ENCODE data around the gene NUAK2. TPM values are rescaled to one million over a fixed set of nuclear protein-coding genes. Genes with fewer than 3 reads are reported as not detected.

NUAK2 gene
- total RNA-seq, 1 experiment from 2014 or later: 0.45 TPM

DNA sequence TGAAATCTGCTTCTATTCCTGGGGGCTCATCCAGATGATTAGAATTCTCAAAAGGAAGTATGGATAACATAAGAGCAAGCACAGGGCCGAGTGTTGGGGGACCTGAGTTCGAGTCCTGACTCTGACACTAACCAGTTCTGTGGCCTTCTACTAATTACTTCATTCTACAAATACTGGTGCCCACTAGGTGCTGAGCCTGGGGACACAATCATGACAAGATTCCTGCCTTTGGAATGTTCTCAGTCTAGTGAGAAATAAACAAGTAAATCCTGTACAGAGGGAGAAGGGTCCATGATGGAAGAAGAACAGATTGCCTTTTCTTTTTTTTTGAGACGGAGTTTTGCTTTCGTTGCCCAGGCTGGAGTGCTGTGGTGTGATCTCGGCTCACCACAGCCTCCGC, 2.2 kb upstream of the NUAK2 start:
- BruUV-seq (replicated peaks): no TSS peak
- POLR2A ChIA-PET (ENCODE audit: low non-redundant PET): no interaction called here

GRCh38 chr1:205321959-205322283, 376 bp upstream of the NUAK2 start:
- peak overlapping the region; percentile 72 for H3K4me3 ChIP-seq (ENCODE audit: low read depth, low read length, poor library complexity, severe bottlenecking)
- intact Hi-C loops (cut with micrococcal nuclease; ENCODE audit: unreplicated experiment): no loop called here
- peaks cover 5% of the 10 kb centered on the region for H3K27me3 ChIP-seq (replicated peaks; ENCODE audit: insufficient read depth, low read depth, low read length, poor library complexity)
- POLR2A ChIA-PET (ENCODE audit: low non-redundant PET): no interaction called here
- CTCF ChIA-PET: no interaction called here
- H3K4me1 ChIP-seq (ENCODE audit: insufficient read depth, low read length, poor library complexity, severe bottlenecking): peaks cover 3% of the 10 kb centered on the region
- H3K27ac ChIP-seq (ENCODE audit: low read depth, low read length, poor library complexity, severe bottlenecking): no peak overlapping the region
- no peak for TF ChIP-seq EZH2 (IDR thresholded peaks at IDR 0.05; ENCODE audit: borderline replicate concordance, low read depth, low read length, poor library complexity, severe bottlenecking)
- TF ChIP-seq CTCF (conservative IDR thresholded peaks at IDR 0.05; ENCODE audit: low read depth, low read length): no peak
- no TSS peak for BruUV-seq (replicated peaks)
- H3K36me3 ChIP-seq (ENCODE audit: insufficient read depth, low read length, poor library complexity, severe bottlenecking): no peaks in the 10 kb centered on the region
- no peaks in the 10 kb centered on the region for H3K9me3 ChIP-seq (ENCODE audit: low read depth, low read length, poor library complexity, severe bottlenecking)
- DNase-seq (ENCODE audit: low spot score): no peak

More for the DNA sequence above, 2.2 kb upstream of the NUAK2 start:
- no peaks in the 10 kb centered on the region for H3K9me3 ChIP-seq (ENCODE audit: low read depth, low read length, poor library complexity, severe bottlenecking)
- no peak for DNase-seq (ENCODE audit: low spot score)
- peaks cover 3% of the 10 kb centered on the region for H3K4me1 ChIP-seq (ENCODE audit: insufficient read depth, low read length, poor library complexity, severe bottlenecking)
- H3K36me3 ChIP-seq (ENCODE audit: insufficient read depth, low read length, poor library complexity, severe bottlenecking): no peaks in the 10 kb centered on the region
- no peak for TF ChIP-seq CTCF (conservative IDR thresholded peaks at IDR 0.05; ENCODE audit: low read depth, low read length)
- TF ChIP-seq EZH2 (IDR thresholded peaks at IDR 0.05; ENCODE audit: borderline replicate concordance, low read depth, low read length, poor library complexity, severe bottlenecking): no peak
- CTCF ChIA-PET: interaction anchor here (7.1 kb wide), 1 partner anchor 50 kb away, joined by 165 read pairs; no protein-coding TSS in a partner anchor
- peaks cover 9% of the 10 kb centered on the region for H3K27me3 ChIP-seq (replicated peaks; ENCODE audit: insufficient read depth, low read depth, low read length, poor library complexity)
- H3K27ac ChIP-seq (ENCODE audit: low read depth, low read length, poor library complexity, severe bottlenecking): no peak overlapping the region
- H3K4me3 ChIP-seq (ENCODE audit: low read depth, low read length, poor library complexity, severe bottlenecking): no peak overlapping the region
- intact Hi-C loops (cut with micrococcal nuclease; ENCODE audit: unreplicated experiment): no loop called here

- CTCF ChIA-PET: interaction anchor here (0.7 to 2.2 kb wide), 2 partner anchors 46 to 53 kb away, joined by 3 to 7 read pairs; no protein-coding TSS in a partner anchor
- POLR2A ChIA-PET (ENCODE audit: low non-redundant PET): no interaction called here
- Histone ChIP-seq H3K4me1 (ENCODE audit: insufficient read depth, low read length, poor library complexity, severe bottlenecking) (peaks cover 3% of the 10 kb centered on the region), H3K9me3 (ENCODE audit: low read depth, low read length, poor library complexity, severe bottlenecking) (no peaks in the 10 kb centered on the region), H3K27me3 (replicated peaks; ENCODE audit: insufficient read depth, low read depth, low read length, poor library complexity) (no peaks in the 10 kb centered on the region), H3K4me3 (ENCODE audit: low read depth, low read length, poor library complexity, severe bottlenecking) (no peak overlapping the region), H3K27ac (ENCODE audit: low read depth, low read length, poor library complexity, severe bottlenecking) (peak overlapping the region; percentile 24), H3K36me3 (ENCODE audit: insufficient read depth, low read length, poor library complexity, severe bottlenecking) (no peaks in the 10 kb centered on the region)
- DNase-seq (ENCODE audit: low spot score): peak; percentile 37
- no TSS peak for BruUV-seq (replicated peaks)
- TF ChIP-seq CTCF (conservative IDR thresholded peaks at IDR 0.05; ENCODE audit: low read depth, low read length) (no peak), EZH2 (IDR thresholded peaks at IDR 0.05; ENCODE audit: borderline replicate concordance, low read depth, low read length, poor library complexity, severe bottlenecking) (no peak)
- intact Hi-C loops (cut with micrococcal nuclease; ENCODE audit: unreplicated experiment): no loop called here
Observed at GRCh38 chr1:205319081-205320018, 2.2 kb downstream of the NUAK2 start.

Data from A673 (cell line).